Gastrocnemius medialis (tissue), 4 donors: ENCODE results near the gene ALCAM.

ENCODE experiments used
- CTCF ChIP-seq, 5 experiments: fragments of 450-650 bp in 3 of 5; fragments of 200-600 bp in 2 of 5; sonication (generic) in 2 of 5; IDR thresholded peaks in 4 of 5; conservative IDR thresholded peaks in 1 of 5; 1 replicate in 4 of 5; 2 replicates in 1 of 5; pipeline ENCODE4 v1.5.1; 2016 to 2019; ENCODE audit warnings: antibody characterized with exemption in 5 of 5, mild to moderate bottlenecking in 3 of 5, moderate library complexity in 3 of 5
- POLR2A ChIP-seq, 2 donors: fragments of 450-650 bp; IDR thresholded peaks; one replicate each; pipeline ENCODE4 v1.6.1; 2017; ENCODE audit warnings: antibody characterized with exemption in 2 of 2, mild to moderate bottlenecking in 2 of 2, moderate library complexity in 2 of 2

- TF ChIP-seq CTCF (IDR thresholded peaks at IDR 0.05 in 4 of 5, conservative IDR thresholded peaks at IDR 0.05 in 1 of 5), result no peak
- no peak for TF ChIP-seq POLR2A (IDR thresholded peaks at IDR 0.05)
Observed at GRCh38 chr3:105504440-105504951, 137.8 kb downstream of the ALCAM start.
